Spleen (tissue), 7 donors: Measurements from ENCODE around the gene PPP1R18.
"Not testable (repeated sequence)": the region's sequence is repeated elsewhere in the genome, so short reads cannot be mapped to it uniquely, and the experiment has no call there.

Experiments used
- CTCF ChIP-seq, 11 experiments: fragments of 200-600 bp in 7 of 11; fragments of 450-650 bp in 4 of 11; sonication (generic) in 4 of 11; IDR thresholded peaks in 8 of 11; conservative IDR thresholded peaks in 3 of 11; 1 replicate in 7 of 11; 2 replicates in 4 of 11; pipeline versions ENCODE4 v1.4.0 to v1.8.0; 2016 to 2021; ENCODE audit warnings: antibody characterized with exemption in 11 of 11, inconsistent platforms in 4 of 11, mild to moderate bottlenecking in 1 of 11
- POLR2A ChIP-seq, 3 donors: fragments of 450-650 bp; IDR thresholded peaks; one replicate each; pipeline ENCODE4 v1.5.1; 2017; ENCODE audit warnings: antibody characterized with exemption in 3 of 3, mild to moderate bottlenecking in 1 of 3
- POLR2AphosphoS5 ChIP-seq, 3 donors: sonication (generic); formaldehyde crosslinking; IDR thresholded peaks; one replicate each; pipeline ENCODE4 v1.5.1; 2017; ENCODE audit warnings: antibody characterized with exemption in 3 of 3
- donor health status: DM: no; HTN: no; CAD: no; lungs with moderate emphysema.
- donor health status: DM: no; HTN: no; CAD: no.
- donor health status: DM: no; HTN: no; CAD: no.

- TF ChIP-seq CTCF (IDR thresholded peaks at IDR 0.05 in 8 of 11, conservative IDR thresholded peaks at IDR 0.05 in 3 of 11); POLR2AphosphoS5 (IDR thresholded peaks at IDR 0.05); POLR2A (IDR thresholded peaks at IDR 0.05): not testable (repeated sequence)
Measured at GRCh38 chr6:30666300-30666699, 20.1 kb downstream of the PPP1R18 start.
